ENCODE measurements around the gene KDM4B. TPM values are rescaled to one million over a fixed set of nuclear protein-coding genes. Genes with fewer than 3 reads are reported as not detected.
"Not testable (repeated sequence)": the region's sequence is repeated elsewhere in the genome, so short reads cannot be mapped to it uniquely, and the experiment has no call there.

Gene KDM4B
- total RNA-seq, 4 donors from 2014 or later: 16.3 to 38.3 (median 22.4) TPM

DNA sequence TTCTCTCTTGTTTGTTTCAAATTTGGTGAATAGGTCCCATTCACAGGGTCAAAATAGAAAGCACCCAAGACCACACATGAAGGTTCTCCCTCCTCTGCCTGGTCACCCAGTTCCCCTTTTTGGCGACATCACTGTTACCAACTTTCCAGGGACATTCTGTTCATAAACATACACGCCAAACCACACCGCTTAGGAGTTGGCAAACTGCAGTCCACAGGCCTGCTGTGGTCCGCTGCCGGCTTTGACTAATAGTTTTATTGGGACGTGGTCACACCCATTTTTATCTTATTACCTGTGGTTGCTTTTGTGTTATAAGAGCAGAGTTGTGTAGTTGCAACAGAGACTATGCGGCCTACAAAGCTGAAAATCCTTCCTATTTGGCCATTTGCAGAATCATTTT, 35.4 kb upstream of the KDM4B start:
- no peak for TF ChIP-seq CTCF (IDR thresholded peaks at IDR 0.05)
- ATAC-seq (ENCODE audit: low FRiP score) (no peak), DNase-seq (ENCODE audit: low spot score) (no peak)

DNA sequence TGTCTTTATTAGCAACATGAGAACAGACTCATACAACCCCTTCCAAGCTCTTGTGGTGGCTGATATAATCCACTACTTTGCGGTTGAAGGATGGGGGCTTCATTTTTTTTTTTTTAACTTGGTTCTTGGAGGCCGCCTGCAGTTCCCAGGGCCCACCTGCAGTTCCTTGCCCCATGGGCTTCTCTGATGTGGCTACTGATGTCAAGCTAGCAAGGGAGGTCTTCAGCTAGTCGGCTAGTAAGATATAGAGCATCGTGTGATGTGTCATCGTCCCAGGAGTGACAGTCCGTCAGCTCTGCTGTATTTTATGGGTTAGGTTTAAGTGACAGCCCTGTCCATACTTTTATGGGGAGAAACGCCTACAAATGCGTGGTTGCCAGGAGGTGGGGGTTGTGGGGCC, 33.5 kb upstream of the KDM4B start:
- no peak for ATAC-seq (ENCODE audit: low FRiP score)
- TF ChIP-seq CTCF (IDR thresholded peaks at IDR 0.05): no peak
- no peak for DNase-seq (ENCODE audit: low spot score)

DNA sequence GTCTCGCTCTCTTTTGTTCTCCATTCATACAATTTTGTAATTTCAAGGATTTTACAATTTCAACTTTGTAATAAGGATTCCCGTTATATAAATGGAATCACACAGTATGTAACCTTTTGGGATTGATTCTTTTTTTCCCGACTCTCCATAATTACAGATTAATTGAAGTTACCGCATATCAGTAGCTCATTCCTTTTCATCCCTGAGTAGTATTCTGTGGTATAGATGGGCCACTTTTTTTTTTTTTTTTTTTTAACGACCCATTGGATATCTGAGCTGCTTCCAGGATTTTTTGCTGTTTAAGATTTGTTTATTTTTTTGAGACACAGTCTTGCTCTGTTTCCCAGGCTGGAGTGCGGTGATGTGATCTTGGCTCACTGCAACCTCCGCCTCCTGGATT, 31.9 kb upstream of the KDM4B start:
- TF ChIP-seq CTCF (IDR thresholded peaks at IDR 0.05): no peak
- no peak for ATAC-seq (ENCODE audit: low FRiP score)

DNA sequence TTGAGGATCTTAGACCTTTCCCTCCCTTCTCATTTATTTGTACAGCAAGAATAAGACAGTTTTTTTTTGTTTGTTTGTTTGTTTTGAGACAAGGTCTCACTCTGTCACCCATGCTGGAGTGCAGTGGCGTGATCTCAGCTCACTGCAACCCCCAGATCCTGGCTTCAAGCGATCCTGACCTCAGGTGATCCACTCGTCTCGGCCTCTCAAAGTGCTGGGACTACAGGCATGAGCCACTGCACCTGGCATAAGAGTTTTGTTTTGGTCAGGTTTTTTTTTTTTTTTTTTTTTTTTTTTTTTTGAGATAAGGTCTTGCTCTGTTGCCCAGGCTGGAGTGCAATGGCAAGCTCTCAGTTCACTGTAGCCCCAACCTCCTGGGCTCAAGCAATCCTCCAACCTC, 30.5 kb upstream of the KDM4B start:
- DNase-seq (ENCODE audit: low spot score); ATAC-seq (ENCODE audit: low FRiP score): not testable (repeated sequence)

More for the DNA sequence above, 31.9 kb upstream of the KDM4B start:
- no peak for DNase-seq (ENCODE audit: low spot score)

DNA sequence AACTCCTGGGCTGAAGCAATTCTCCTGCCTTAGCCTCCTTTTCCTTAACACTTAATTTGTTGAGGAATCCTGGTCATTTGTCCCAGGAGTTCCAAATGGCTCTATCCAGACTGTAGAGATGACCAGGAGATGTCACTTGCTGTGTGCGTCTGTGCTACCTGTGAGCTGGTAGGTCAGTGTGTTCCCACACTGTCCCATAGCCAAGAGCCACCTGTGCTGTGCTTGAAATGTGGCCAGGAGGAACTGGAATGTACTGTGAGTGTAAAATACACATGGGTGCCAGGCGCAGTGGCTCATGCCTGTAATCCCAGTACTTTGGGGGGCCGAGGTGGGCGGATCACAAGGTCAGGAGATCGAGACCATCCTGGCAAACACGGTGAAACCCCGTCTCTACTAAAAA, 29.4 kb upstream of the KDM4B start:
- DNase-seq (ENCODE audit: low spot score) (no peak), ATAC-seq (ENCODE audit: low FRiP score) (no peak)
- no peak for TF ChIP-seq CTCF (IDR thresholded peaks at IDR 0.05)

DNA sequence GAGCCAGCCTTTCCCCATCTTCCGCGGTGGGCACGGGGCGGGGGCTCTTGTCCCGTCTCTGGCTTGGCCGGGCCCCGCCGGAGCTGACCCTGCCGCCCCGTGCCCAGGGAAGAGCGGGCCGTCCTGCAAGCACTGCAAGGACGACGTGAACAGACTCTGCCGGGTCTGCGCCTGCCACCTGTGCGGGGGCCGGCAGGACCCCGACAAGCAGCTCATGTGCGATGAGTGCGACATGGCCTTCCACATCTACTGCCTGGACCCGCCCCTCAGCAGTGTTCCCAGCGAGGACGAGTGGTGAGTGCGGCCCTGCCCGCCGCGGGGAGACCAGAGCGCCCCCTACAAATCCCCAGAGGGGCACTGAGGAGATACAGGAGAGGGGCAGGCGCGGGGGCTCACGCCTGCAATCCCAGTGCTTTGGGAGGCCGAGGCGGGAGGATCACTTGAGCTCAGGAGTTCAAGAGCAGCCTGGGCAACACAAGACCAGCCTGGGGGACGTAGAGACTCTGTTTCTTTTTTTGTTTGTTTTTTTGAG, 27.2 kb upstream of the KDM4B start:
- DNase-seq (ENCODE audit: low spot score); ATAC-seq (ENCODE audit: low FRiP score): not testable (repeated sequence)

GRCh38 chr19:4950650-4951049, 18.3 kb upstream of the KDM4B start:
- ATAC-seq (ENCODE audit: low FRiP score); DNase-seq (ENCODE audit: low spot score): not testable (repeated sequence)

- TF ChIP-seq CTCF (IDR thresholded peaks at IDR 0.05): no peak
- ATAC-seq (ENCODE audit: low FRiP score) (no peak), DNase-seq (ENCODE audit: low spot score) (no peak)
Measured at GRCh38 chr19:4951656-4952055, 17.3 kb upstream of the KDM4B start.

DNA sequence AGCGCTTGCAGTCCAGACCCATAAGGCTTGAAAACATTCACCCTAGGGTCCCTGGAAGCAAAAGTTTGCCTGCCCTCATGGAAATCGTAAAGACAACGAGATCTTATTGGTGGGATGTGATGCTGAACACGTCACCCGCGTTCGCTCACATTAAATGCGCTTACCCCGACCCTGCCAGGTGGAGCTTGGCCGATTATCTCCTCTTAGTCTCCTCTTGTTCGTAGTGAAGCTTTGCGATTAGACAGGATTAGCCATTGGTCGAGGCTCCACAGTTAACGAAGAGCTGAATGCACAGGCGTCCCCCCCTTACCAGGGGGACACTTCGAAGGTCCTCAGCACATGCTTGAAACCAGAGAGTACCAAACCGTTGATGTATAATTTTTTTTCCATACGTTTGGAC, 16.0 kb upstream of the KDM4B start:
- no peak for TF ChIP-seq CTCF (IDR thresholded peaks at IDR 0.05)
- ATAC-seq (ENCODE audit: low FRiP score) (no peak), DNase-seq (ENCODE audit: low spot score) (no peak)

GRCh38 chr19:4954320-4955149, 14.4 kb upstream of the KDM4B start:
- not testable (repeated sequence) for ATAC-seq (ENCODE audit: low FRiP score); DNase-seq (ENCODE audit: low spot score)

Measured in omental fat pad (tissue), 4 donors.